Erythroblast (primary cell): ENCODE results near the gene MMP13.

Experiments
- GATA1 ChIP-seq: IDR thresholded peaks from 2 replicates; pipeline ENCODE4 v1.6.1; 2011; ENCODE audit warnings: low read depth, mild to moderate bottlenecking, control low read depth, low read length, moderate library complexity
- POLR2A ChIP-seq: IDR thresholded peaks from 2 replicates; pipeline ENCODE4 v1.6.1; 2011; ENCODE audit warnings: mild to moderate bottlenecking, low read length

- TF ChIP-seq POLR2A (no peak), GATA1 (no peak)
These were observed 30.3 kb upstream of the MMP13 start for GRCh38 chr11:102985850-102986249.
